Effector memory CD4-positive, alpha-beta T cell (primary cell): ENCODE results near the gene NEDD4L.

ENCODE experiments used
- DNase-seq, 3 donors: peaks; one replicate each; pipeline ENCODE4 v3.0.0-alpha.2; 2020
- H3K27ac ChIP-seq: 2 replicates; pipeline ENCODE4 v1.7.0; 2013; ENCODE audit warnings: mild to moderate bottlenecking, low read length, moderate library complexity; ENCODE audit not compliant: insufficient read depth, poor library complexity, severe bottlenecking
- H3K27me3 ChIP-seq: replicated peaks from 2 replicates; pipeline ENCODE4 v1.7.0; 2013; ENCODE audit warnings: mild to moderate bottlenecking, low read length; ENCODE audit not compliant: insufficient read depth, control insufficient read depth, poor library complexity, severe bottlenecking
- H3K36me3 ChIP-seq: 2 replicates; pipeline ENCODE4 v1.7.0; 2013; ENCODE audit warnings: mild to moderate bottlenecking, low read length, moderate library complexity; ENCODE audit not compliant: control insufficient read depth, insufficient read depth
- H3K4me1 ChIP-seq: 2 replicates; pipeline ENCODE4 v1.7.0; 2013; ENCODE audit warnings: low read length, mild to moderate bottlenecking; ENCODE audit not compliant: control insufficient read depth, insufficient read depth, poor library complexity, severe bottlenecking
- H3K4me3 ChIP-seq: 2 replicates; pipeline ENCODE4 v1.7.0; 2013; ENCODE audit warnings: low read length, low read depth, mild to moderate bottlenecking; ENCODE audit not compliant: insufficient read depth, poor library complexity, severe bottlenecking
- H3K9me3 ChIP-seq: 2 replicates; pipeline ENCODE4 v1.7.0; 2013; ENCODE audit warnings: mild to moderate bottlenecking, low read length, moderate library complexity; ENCODE audit not compliant: control insufficient read depth

NEDD4L gene

DNA sequence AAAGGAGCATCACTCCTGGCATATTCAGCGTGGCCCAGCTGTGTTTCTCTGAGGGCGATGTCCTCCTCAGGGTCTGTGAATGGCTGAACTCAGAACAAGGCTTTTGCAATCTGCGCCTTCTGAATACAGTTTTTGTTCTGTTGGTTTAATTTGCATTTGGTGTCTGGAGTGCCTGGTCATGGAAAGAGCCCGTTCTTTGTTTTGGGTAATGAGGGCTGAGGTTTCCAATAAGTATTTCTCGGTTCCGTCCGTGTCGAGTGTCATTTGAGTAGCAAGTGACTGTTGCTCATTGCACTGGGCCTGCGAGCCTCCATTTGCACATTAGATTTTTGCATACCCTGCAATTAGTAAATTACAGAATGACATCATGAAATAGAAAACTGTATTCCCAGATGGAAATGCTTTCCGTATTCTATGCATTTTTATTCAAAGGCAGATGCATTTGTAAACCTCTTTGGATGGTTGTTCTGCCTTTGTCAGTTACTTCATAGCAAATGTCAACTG, 57.3 kb downstream of the NEDD4L start:
- no peaks in the 10 kb centered on the region for H3K9me3 ChIP-seq
- H3K4me3 ChIP-seq, result no peak overlapping the region
- no peaks in the 10 kb centered on the region for H3K4me1 ChIP-seq
- H3K27ac ChIP-seq, result no peak overlapping the region
- DNase-seq, result no peak
- H3K27me3 ChIP-seq, result no peaks in the 10 kb centered on the region
- H3K36me3 ChIP-seq, result no peaks in the 10 kb centered on the region

DNA sequence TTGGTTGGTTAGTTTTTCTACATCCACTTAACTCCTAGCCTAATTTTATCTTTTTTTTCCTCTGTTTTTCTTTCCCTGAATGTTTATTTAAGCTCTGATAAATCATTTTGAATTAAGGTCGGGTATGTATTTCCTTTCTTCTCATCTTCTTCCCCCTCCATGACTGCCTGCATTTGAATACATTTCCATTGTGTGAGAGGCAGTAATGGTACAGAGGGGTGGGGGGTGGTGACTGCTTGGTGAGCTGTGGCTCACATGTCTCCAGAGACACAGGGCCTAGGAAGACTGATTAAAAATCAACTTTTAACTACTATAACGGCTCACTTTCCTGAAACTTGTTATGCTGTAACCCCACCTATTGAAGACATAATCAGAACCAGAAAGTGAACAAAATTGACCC, 58.0 kb downstream of the NEDD4L start:
- Histone ChIP-seq H3K4me3 (no peak overlapping the region), H3K36me3 (no peaks in the 10 kb centered on the region), H3K4me1 (no peaks in the 10 kb centered on the region), H3K9me3 (no peaks in the 10 kb centered on the region), H3K27me3 (no peaks in the 10 kb centered on the region), H3K27ac (no peak overlapping the region)
- DNase-seq, result no peak

DNA sequence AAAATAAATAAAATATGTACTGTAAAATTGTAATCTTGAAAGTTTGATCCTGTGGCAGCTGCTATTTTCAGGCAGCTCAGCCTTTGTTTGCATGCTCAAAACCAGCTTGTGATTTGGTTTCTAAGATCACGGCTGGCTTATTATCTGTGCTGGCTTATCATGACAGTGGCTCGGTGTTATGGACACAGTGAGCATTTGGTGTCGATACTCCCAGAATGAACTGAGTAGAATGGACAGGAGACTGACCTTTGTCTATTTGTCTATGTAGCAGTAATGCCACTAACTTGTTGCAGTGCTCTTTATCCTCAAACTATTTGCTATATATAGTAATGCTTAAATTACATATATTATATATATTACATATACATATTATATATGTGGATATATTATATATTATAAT, 58.8 kb downstream of the NEDD4L start:
- no peaks in the 10 kb centered on the region for H3K4me1 ChIP-seq

DNA sequence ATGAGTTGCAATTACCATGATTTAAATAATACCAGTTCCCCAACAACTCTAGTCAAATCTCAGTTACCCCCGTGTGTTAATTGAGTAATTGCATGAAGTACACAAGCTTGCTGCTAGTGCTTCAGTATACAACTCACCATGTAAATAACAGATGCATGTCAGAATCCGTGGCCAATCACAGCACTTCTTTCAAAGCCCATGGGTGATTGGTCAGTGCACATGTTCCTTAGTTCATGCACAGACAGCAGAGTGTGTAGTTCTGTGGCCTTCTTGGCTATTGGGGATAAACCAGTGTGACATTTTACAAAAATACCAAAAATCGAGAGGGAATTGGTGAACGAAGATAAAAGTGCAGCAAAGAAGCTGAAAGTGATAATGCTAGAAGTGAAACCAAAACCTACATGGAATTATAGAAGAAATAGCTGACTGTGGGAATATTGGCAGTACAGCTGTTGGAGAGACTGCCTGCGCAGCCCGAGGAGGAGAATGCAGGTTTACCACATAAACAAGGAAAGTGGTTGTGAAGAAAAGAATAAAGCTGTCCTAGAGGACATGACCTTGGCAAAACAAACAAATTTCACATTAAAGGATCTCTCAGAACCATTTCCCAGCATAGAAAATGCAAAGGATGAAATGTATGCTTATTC, 59.4 kb downstream of the NEDD4L start:
- Histone ChIP-seq H3K9me3 (no peaks in the 10 kb centered on the region), H3K27ac (no peak overlapping the region), H3K4me3 (no peak overlapping the region), H3K36me3 (no peaks in the 10 kb centered on the region), H3K4me1 (no peaks in the 10 kb centered on the region), H3K27me3 (no peaks in the 10 kb centered on the region)
- no peak for DNase-seq

More for the DNA sequence above, 58.8 kb downstream of the NEDD4L start:
- no peak overlapping the region for H3K4me3 ChIP-seq
- no peaks in the 10 kb centered on the region for H3K36me3 ChIP-seq
- H3K27ac ChIP-seq, result no peak overlapping the region
- H3K9me3 ChIP-seq, result no peaks in the 10 kb centered on the region
- no peak for DNase-seq
- H3K27me3 ChIP-seq, result no peaks in the 10 kb centered on the region

DNA sequence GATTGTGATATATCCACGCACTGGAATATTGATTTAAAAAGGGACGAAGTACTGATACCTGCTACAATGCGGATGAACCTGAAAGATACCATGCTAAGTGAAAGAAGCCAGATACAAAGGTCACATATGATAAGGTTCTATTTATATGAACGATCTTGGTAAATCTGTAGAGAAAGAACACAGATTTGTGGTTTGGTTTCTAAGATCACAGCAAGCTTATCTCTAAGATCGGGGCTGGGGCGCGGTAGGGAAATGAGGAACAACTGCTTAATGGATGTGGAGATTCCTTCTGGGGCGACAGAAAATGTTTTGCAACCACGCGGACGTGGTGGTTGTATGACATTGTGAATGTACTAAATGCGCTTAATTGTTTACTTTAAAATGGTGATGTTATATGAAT, 60.1 kb downstream of the NEDD4L start:
- H3K4me1 ChIP-seq, result no peaks in the 10 kb centered on the region
- no peaks in the 10 kb centered on the region for H3K27me3 ChIP-seq
- H3K36me3 ChIP-seq, result no peaks in the 10 kb centered on the region
- no peak overlapping the region for H3K4me3 ChIP-seq
- H3K9me3 ChIP-seq, result no peaks in the 10 kb centered on the region
- H3K27ac ChIP-seq, result no peak overlapping the region
- DNase-seq, result no peak

- DNase-seq, result no peak
- Histone ChIP-seq H3K4me1 (no peaks in the 10 kb centered on the region), H3K27ac (no peak overlapping the region), H3K9me3 (no peaks in the 10 kb centered on the region), H3K4me3 (no peak overlapping the region), H3K27me3 (no peaks in the 10 kb centered on the region), H3K36me3 (no peaks in the 10 kb centered on the region)
Observed at GRCh38 chr18:58105206-58105887, 61.3 kb downstream of the NEDD4L start.

DNA sequence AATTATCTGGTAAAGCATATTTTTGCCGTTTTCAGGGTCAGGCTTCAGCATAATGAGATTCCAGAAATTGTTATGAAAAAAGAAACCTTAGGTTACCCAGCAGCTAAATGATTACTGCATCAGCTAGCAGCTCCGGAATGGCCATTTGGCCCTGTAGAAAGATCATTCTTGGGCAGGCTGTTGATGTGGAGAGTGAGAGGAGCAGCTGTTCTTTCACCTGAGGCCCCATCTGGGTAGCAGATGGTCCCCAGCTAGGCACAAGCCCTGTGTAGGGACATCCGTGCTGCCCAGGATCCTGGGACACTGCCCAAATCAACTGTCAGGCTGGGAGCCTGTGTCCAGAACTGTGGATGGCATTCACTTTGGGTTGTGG, 61.8 kb downstream of the NEDD4L start:
- no peaks in the 10 kb centered on the region for H3K36me3 ChIP-seq
- no peak overlapping the region for H3K27ac ChIP-seq
- DNase-seq, result no peak
- H3K9me3 ChIP-seq, result no peaks in the 10 kb centered on the region
- H3K4me3 ChIP-seq, result no peak overlapping the region
- no peaks in the 10 kb centered on the region for H3K27me3 ChIP-seq
- no peaks in the 10 kb centered on the region for H3K4me1 ChIP-seq

DNA sequence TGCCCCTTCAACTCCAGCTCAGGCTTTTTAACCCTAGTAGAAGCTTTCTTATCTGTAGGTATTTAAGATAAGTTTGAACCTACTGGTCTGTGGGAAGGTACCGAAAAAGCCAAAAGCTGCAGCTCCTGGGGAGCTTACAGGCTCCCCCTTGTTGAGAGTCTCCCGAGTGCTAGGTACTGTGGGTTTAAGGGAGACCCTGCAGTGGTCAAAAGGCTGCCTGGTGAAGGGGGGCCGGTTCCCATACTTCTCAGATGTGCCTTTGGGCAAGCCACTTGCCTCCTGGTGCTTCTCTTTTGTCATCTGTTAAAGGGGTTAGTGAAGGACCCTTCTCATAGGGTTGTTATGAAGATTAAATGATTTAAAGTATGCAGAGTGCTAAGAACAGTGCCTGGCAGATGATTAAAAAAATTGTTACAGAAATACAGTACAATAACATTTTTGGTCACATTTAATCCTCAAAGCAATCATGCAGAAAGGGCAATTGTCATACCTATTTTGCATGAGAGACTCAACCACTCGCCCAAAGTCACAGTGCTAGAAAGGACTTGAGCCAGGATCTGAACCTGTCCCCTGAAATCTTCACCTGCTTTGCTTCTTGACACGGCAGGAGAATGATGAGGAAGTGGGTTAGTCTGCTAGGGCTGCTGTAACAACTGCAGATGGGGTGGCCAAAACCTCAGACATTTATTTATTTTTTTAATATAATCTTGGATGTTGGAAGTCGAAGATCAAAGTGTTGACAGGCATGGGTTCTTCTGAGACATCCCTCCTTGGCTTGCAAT, 62.5 kb downstream of the NEDD4L start:
- no peak for DNase-seq
- no peaks in the 10 kb centered on the region for H3K27me3 ChIP-seq
- no peaks in the 10 kb centered on the region for H3K4me1 ChIP-seq
- no peak overlapping the region for H3K4me3 ChIP-seq
- H3K27ac ChIP-seq, result no peak overlapping the region
- H3K9me3 ChIP-seq, result no peaks in the 10 kb centered on the region
- H3K36me3 ChIP-seq, result no peaks in the 10 kb centered on the region

DNA sequence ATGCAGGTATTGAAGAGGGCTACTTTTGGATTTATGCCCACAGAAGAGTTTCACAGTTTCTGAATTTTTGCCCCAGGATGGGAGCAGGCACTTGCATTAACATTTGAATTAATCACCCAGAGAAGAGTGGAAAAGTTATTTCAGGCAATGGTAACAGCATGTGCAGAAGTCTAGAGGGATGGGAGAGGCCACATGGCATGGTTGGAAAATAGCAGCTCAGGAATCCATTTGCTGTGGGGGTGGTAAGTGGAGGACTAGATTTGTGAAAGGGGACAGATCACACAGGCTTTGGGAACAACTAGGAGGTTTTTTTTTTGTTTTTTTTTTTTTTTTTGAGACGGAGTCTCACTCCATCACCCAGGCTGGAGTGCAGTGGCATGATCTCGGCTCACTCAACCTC, 65.2 kb downstream of the NEDD4L start:
- Histone ChIP-seq H3K27me3 (no peaks in the 10 kb centered on the region), H3K4me1 (no peaks in the 10 kb centered on the region)

DNA sequence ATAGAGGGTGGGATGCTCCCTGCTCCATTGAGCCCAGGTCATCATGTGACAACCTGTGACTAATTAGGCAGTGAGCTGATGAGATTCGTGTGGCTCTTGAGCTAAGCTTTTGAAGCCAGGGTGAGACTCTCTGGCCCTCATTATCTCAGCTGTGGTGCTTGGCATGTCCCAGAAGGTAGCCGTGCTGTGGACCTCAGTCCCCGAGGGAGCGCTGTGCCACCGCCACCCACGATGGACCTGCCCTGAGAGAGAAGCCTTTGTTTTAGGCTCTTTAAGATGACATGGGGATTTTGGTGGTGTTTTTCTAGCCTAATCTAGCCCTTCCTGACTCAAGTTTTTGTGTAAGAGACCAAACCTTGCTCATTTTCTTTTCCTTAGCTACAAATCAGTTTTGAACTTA, 66.4 kb downstream of the NEDD4L start:
- Histone ChIP-seq H3K4me1 (no peaks in the 10 kb centered on the region), H3K36me3 (no peaks in the 10 kb centered on the region), H3K9me3 (no peaks in the 10 kb centered on the region), H3K27me3 (no peaks in the 10 kb centered on the region), H3K4me3 (no peak overlapping the region), H3K27ac (no peak overlapping the region)
- DNase-seq, result no peak

More for the DNA sequence above, 65.2 kb downstream of the NEDD4L start:
- Histone ChIP-seq H3K27ac (no peak overlapping the region), H3K9me3 (no peaks in the 10 kb centered on the region), H3K4me3 (no peak overlapping the region), H3K36me3 (no peaks in the 10 kb centered on the region)
- DNase-seq, result no peak
